ENCODE data around the gene PRIM2.

DNA sequence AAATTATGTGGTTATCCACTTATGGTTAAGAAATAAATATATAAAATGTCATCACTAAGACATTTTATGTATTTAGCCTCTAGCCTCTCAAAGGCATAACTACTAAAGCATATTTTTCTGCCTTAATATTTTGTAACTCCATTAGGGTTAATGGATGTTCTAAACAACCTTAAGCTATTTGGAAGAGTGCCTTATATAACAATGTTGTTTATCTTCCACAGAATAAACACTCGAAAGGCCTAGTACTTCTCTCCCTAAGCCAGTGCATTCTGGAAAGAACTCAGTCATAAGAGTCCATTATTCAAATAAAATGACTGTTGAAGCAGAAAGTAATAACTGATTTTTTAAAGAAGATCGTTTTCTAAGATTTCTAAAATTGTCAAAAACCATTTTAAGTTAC is 15.0 kb upstream of the PRIM2 start:
- TF ChIP-seq, protein P1, sequence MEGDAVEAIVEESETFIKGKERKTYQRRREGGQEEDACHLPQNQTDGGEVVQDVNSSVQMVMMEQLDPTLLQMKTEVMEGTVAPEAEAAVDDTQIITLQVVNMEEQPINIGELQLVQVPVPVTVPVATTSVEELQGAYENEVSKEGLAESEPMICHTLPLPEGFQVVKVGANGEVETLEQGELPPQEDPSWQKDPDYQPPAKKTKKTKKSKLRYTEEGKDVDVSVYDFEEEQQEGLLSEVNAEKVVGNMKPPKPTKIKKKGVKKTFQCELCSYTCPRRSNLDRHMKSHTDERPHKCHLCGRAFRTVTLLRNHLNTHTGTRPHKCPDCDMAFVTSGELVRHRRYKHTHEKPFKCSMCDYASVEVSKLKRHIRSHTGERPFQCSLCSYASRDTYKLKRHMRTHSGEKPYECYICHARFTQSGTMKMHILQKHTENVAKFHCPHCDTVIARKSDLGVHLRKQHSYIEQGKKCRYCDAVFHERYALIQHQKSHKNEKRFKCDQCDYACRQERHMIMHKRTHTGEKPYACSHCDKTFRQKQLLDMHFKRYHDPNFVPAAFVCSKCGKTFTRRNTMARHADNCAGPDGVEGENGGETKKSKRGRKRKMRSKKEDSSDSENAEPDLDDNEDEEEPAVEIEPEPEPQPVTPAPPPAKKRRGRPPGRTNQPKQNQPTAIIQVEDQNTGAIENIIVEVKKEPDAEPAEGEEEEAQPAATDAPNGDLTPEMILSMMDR (conservative IDR thresholded peaks at IDR 0.05; ENCODE audit: low read length), result no peak
- no peak for TF ChIP-seq EZH2phosphoT487 (IDR thresholded peaks at IDR 0.05; ENCODE audit: borderline replicate concordance)
